Right ventricle myocardium superior (tissue), 1 donor: ENCODE measurements around the gene KCTD16. TPM values are rescaled to one million over a fixed set of nuclear protein-coding genes. Genes with fewer than 3 reads are reported as not detected.

ENCODE experiments used
- ATAC-seq: fragments of 200-7000 bp; cut with Tn5 transposase; one replicate; pipeline ENCODE4 v1.9.1; 2020; ENCODE audit warnings: mild to moderate bottlenecking; ENCODE audit not compliant: poor library complexity
- DNase-seq: peaks from one replicate; pipeline ENCODE4 v3.0.0-alpha.2; 2020
- intact Hi-C: fragments of 100-400 bp; cut with DNase I; formaldehyde crosslinking; loops from one replicate; pipeline ENCODE4 v1.11.2; 2022
- total RNA-seq: library from RNA; stranded (reverse); fragmentation: NEBNext Ultra II Directional; extraction: Animal tissue kit (Norgen Biotek cat#: 25700); gene quantifications from one replicate; pipeline ENCODE4 v1.2.1, GENCODE V29; 2021
- donor health status: DM: no; HTN: yes; CAD: no; lungs with severe emphysema.

The KCTD16 gene
- total RNA-seq, 1 donor from 2014 or later: 0.03 TPM

- no peak for ATAC-seq
- no peak for DNase-seq
- intact Hi-C loops: no loop called here
These were observed 293.0 kb downstream of the KCTD16 start for GRCh38 chr5:144463481-144464223.

GRCh38 chr5:144464306-144464705, 293.6 kb downstream of the KCTD16 start:
- DNase-seq (no peak), ATAC-seq (no peak)
- intact Hi-C loops: no loop called here

GRCh38 chr5:144465441-144465840, 294.8 kb downstream of the KCTD16 start:
- ATAC-seq (no peak), DNase-seq (no peak)
- intact Hi-C loops: no loop called here

GRCh38 chr5:144467792-144468191, 297.1 kb downstream of the KCTD16 start:
- DNase-seq (no peak), ATAC-seq (peak; percentile 58)
- intact Hi-C loops: no loop called here

- DNase-seq: no peak
- intact Hi-C loops: no loop called here
- ATAC-seq: no peak
These were observed 297.9 kb downstream of the KCTD16 start for GRCh38 chr5:144468571-144468970.

- ATAC-seq: no peak
These were observed 298.4 kb downstream of the KCTD16 start for GRCh38 chr5:144469106-144469505.

GRCh38 chr5:144472221-144472620, 301.5 kb downstream of the KCTD16 start:
- ATAC-seq (no peak), DNase-seq (no peak)
- intact Hi-C loops: no loop called here

More at GRCh38 chr5:144469106-144469505, 298.4 kb downstream of the KCTD16 start:
- intact Hi-C loops: no loop called here
- no peak for DNase-seq

- DNase-seq (no peak), ATAC-seq (no peak)
- intact Hi-C loops: no loop called here
These were observed 303.0 kb downstream of the KCTD16 start for GRCh38 chr5:144473650-144474049.

GRCh38 chr5:144478565-144478964, 307.9 kb downstream of the KCTD16 start:
- intact Hi-C loops: no loop called here
- no peak for ATAC-seq
- no peak for DNase-seq

- no peak for ATAC-seq
- DNase-seq: no peak
- intact Hi-C loops: no loop called here
These were observed 311.2 kb downstream of the KCTD16 start for GRCh38 chr5:144481861-144482260.

- DNase-seq (no peak), ATAC-seq (no peak)
- intact Hi-C loops: no loop called here
These were observed 313.6 kb downstream of the KCTD16 start for GRCh38 chr5:144484124-144484897.

- ATAC-seq: no peak
- intact Hi-C loops: no loop called here
- DNase-seq: no peak
These were observed 314.9 kb downstream of the KCTD16 start for GRCh38 chr5:144485540-144485939.

- DNase-seq (no peak), ATAC-seq (no peak)
- intact Hi-C loops: no loop called here
These were observed 316.5 kb downstream of the KCTD16 start for GRCh38 chr5:144487207-144487606.

- intact Hi-C loops: no loop called here
- DNase-seq: no peak
- ATAC-seq: no peak
These were observed 317.1 kb downstream of the KCTD16 start for GRCh38 chr5:144487761-144488160.

- intact Hi-C loops: no loop called here
- no peak for ATAC-seq
- DNase-seq: no peak
These were observed 332.4 kb downstream of the KCTD16 start for GRCh38 chr5:144503123-144503522.

- intact Hi-C loops: no loop called here
- DNase-seq: no peak
- no peak for ATAC-seq
These were observed 334.4 kb downstream of the KCTD16 start for GRCh38 chr5:144504929-144505577.

- intact Hi-C loops: no loop called here
- DNase-seq (no peak), ATAC-seq (no peak)
These were observed 340.3 kb downstream of the KCTD16 start for GRCh38 chr5:144510845-144511579.

GRCh38 chr5:144511580-144512072, 341.0 kb downstream of the KCTD16 start:
- no peak for ATAC-seq
- intact Hi-C loops: no loop called here

GRCh38 chr5:144522698-144523097, 352.0 kb downstream of the KCTD16 start:
- no peak for DNase-seq
- no peak for ATAC-seq
- intact Hi-C loops: no loop called here

More at GRCh38 chr5:144511580-144512072, 341.0 kb downstream of the KCTD16 start:
- DNase-seq: no peak
